GM12865 (cell line): ENCODE results near the gene POLR2C.
A peak's percentile ranks its signal among the peaks of the same experiment; 100 is the strongest.

Source experiments
- DNase-seq: peaks from one replicate; pipeline ENCODE4 v3.0.0; 2010; ENCODE audit warnings: low read depth
- H3K4me3 ChIP-seq: 2 replicates; pipeline ENCODE4 v1.5.1; 2011; ENCODE audit warnings: mild to moderate bottlenecking, low read depth, low read length, control low read depth
- TF ChIP-seq, protein P1 (sequence below): IDR thresholded peaks from 2 replicates; pipeline ENCODE4 v1.5.1; 2011; ENCODE audit warnings: low read length, control low read depth, low read depth, inconsistent platforms; ENCODE audit not compliant: insufficient read depth; ENCODE audit errors: missing control alignments

Gene POLR2C

GRCh38 chr16:57462209-57462977, at the start of gene POLR2C:
Gene POLR2C (plus strand): TSS chr16:57462679. CDS start chr16:57462725, 46 bp downstream.
- peak within 1 kb of the TSS; percentile 75 for H3K4me3 ChIP-seq
- TF ChIP-seq, protein P1, sequence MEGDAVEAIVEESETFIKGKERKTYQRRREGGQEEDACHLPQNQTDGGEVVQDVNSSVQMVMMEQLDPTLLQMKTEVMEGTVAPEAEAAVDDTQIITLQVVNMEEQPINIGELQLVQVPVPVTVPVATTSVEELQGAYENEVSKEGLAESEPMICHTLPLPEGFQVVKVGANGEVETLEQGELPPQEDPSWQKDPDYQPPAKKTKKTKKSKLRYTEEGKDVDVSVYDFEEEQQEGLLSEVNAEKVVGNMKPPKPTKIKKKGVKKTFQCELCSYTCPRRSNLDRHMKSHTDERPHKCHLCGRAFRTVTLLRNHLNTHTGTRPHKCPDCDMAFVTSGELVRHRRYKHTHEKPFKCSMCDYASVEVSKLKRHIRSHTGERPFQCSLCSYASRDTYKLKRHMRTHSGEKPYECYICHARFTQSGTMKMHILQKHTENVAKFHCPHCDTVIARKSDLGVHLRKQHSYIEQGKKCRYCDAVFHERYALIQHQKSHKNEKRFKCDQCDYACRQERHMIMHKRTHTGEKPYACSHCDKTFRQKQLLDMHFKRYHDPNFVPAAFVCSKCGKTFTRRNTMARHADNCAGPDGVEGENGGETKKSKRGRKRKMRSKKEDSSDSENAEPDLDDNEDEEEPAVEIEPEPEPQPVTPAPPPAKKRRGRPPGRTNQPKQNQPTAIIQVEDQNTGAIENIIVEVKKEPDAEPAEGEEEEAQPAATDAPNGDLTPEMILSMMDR, result peak; percentile 97
- DNase-seq, result peak; percentile 94

- no peak overlapping the region for H3K4me3 ChIP-seq
- peak; percentile 88 for DNase-seq
- TF ChIP-seq, protein P1, result no peak
These were observed 49.2 kb upstream of the POLR2C start for GRCh38 chr16:57413301-57413730.

GRCh38 chr16:57413733-57414132, 48.7 kb upstream of the POLR2C start:
- no peak for DNase-seq
- TF ChIP-seq, protein P1, result no peak
- H3K4me3 ChIP-seq, result no peak overlapping the region

DNA sequence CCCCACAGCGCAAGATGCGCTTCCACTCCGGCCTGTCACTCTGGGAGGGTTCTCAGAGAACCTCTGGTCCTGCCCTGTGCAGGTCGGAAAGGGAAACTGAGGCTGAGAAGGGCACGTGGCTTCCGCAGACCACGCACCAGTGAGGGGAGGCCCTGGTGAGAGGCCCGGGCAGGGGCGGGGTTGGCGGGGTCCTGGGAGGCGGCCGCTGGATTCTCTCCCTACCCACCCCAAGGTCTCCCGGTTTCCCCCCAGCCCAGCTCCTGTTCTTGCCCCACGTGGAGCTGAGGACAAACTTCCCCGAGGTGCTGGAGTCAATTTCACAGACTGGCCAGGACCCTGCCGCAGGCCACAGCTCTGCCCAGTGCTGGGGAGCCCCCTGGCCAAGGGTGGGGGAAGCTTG, 46.4 kb upstream of the POLR2C start:
- TF ChIP-seq, protein P1, result no peak
- DNase-seq, result no peak
- no peak overlapping the region; the same call in 1 of the 2 replicates for H3K4me3 ChIP-seq

- TF ChIP-seq, protein P1, result no peak
These were observed 43.0 kb upstream of the POLR2C start for GRCh38 chr16:57419506-57419905.

DNA sequence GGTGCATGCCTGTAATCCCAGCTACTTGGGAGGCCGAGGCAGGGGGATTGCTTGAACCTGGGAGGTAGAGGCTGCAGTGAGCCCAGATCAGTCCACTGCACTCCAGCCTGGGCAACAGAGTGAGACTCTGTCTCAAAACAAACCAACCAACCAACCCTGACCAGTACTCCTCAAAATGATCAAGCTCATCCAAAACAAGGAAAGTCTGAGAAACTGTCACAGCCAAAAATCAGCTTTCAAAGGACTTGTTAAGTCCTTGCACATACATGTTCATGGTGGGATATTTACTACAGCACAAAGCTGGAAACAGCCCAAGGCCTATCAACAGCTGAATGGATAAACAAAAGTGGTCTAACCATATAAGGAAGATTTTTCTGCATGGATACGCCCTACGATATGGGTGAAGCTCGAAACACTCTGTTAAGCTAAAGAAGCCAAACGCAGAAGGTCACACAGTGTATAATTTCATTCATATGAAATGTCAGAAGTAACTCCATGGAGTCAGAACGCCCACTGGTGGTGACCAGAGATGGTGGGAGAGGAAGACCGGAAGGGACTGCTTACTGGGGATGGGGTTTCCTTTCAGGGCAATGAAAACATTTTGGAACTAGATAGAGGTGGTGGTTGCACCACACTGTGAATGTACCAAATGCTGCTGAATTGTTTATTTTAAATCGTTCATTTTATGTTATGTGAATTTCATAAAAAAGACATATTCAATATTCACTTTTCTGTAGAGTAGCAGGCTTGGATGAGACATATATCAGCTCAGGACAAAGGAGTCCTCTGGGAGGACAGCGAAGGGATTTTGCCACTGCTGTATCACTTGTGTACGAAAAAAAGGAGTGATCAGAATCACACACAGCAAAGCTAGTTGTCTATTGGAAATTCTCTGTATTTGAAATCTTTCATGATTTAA, 40.2 kb upstream of the POLR2C start:
- TF ChIP-seq, protein P1, result peak; percentile 64
- H3K4me3 ChIP-seq, result no peak overlapping the region
- peak; percentile 58 for DNase-seq

More at GRCh38 chr16:57419506-57419905, 43.0 kb upstream of the POLR2C start:
- DNase-seq, result no peak
- H3K4me3 ChIP-seq, result no peak overlapping the region
